GDM1 (cell line): ENCODE measurements around the gene LAMA2.
"Not testable (repeated sequence)": the region's sequence is repeated elsewhere in the genome, so short reads cannot be mapped to it uniquely, and the experiment has no call there.

Experiments used
- DNase-seq: peaks from one replicate; lab custom pipeline; 2025; lab: John Stamatoyannopoulos, UW

Gene LAMA2

GRCh38 chr6:129115471-129115870 lies 232.5 kb downstream of the LAMA2 start:
- DNase-seq, result no peak

- no peak for DNase-seq
Measured at GRCh38 chr6:129117355-129117754, 234.4 kb downstream of the LAMA2 start.

- no peak for DNase-seq
Measured at GRCh38 chr6:129120856-129121638, 238.1 kb downstream of the LAMA2 start.

- DNase-seq, result no peak
Measured at GRCh38 chr6:129124347-129124746, 241.4 kb downstream of the LAMA2 start.

GRCh38 chr6:129130106-129130505 lies 247.2 kb downstream of the LAMA2 start:
- no peak for DNase-seq

GRCh38 chr6:129130959-129131681 lies 248.2 kb downstream of the LAMA2 start:
- no peak for DNase-seq

- no peak for DNase-seq
Measured at GRCh38 chr6:129133770-129134192, 250.8 kb downstream of the LAMA2 start.

GRCh38 chr6:129134535-129134934 lies 251.6 kb downstream of the LAMA2 start:
- DNase-seq, result no peak

- DNase-seq, result no peak
Measured at GRCh38 chr6:129135451-129135850, 252.5 kb downstream of the LAMA2 start.

- DNase-seq, result no peak
Measured at GRCh38 chr6:129136751-129137150, 253.8 kb downstream of the LAMA2 start.

GRCh38 chr6:129138739-129139405 lies 255.9 kb downstream of the LAMA2 start:
- DNase-seq, result no peak

- DNase-seq, result no peak
Measured at GRCh38 chr6:129140526-129140925, 257.6 kb downstream of the LAMA2 start.

GRCh38 chr6:129141499-129141898 lies 258.6 kb downstream of the LAMA2 start:
- no peak for DNase-seq

- no peak for DNase-seq
Measured at GRCh38 chr6:129146902-129147301, 264.0 kb downstream of the LAMA2 start.

- no peak for DNase-seq
Measured at GRCh38 chr6:129150507-129150906, 267.6 kb downstream of the LAMA2 start.

- no peak for DNase-seq
Measured at GRCh38 chr6:129153257-129153656, 270.3 kb downstream of the LAMA2 start.

- not testable (repeated sequence) for DNase-seq
Measured at GRCh38 chr6:129159242-129159641, 276.3 kb downstream of the LAMA2 start.

- no peak for DNase-seq
Measured at GRCh38 chr6:129162605-129163004, 279.7 kb downstream of the LAMA2 start.

- no peak for DNase-seq
Measured at GRCh38 chr6:129163551-129163950, 280.6 kb downstream of the LAMA2 start.

- no peak for DNase-seq
Measured at GRCh38 chr6:129164032-129164431, 281.1 kb downstream of the LAMA2 start.

GRCh38 chr6:129172279-129172995 lies 289.5 kb downstream of the LAMA2 start:
- not testable (repeated sequence) for DNase-seq

- no peak for DNase-seq
Measured at GRCh38 chr6:129175066-129175465, 292.1 kb downstream of the LAMA2 start.
